Activated CD8-positive, alpha-beta T cell treated with anti-CD3 and anti-CD28 coated beads, Interleukin-2, amount 10 ng/mL, durations not matched to agents 7 days and 5 days (primary cell): ENCODE results near the gene KRTAP5-1. TPM values are rescaled to one million over a fixed set of nuclear protein-coding genes. Genes with fewer than 3 reads are reported as not detected.

Experiments
- total RNA-seq, 2 experiments: library from RNA; stranded (reverse); gene quantifications; one replicate each; pipeline ENCODE4 v1.2.3, GENCODE V29; 2021

The KRTAP5-1 gene
- total RNA-seq, 2 experiments from 2014 or later, result not detected

Other genes starting within 250 kb of the KRTAP5-1 start
- gene BRSK2, start 195.3 kb downstream of the KRTAP5-1 start, total RNA-seq, result under 1 TPM in 1 of 2 experiments, not detected in 1; 0.39 TPM
- 10 to 100 TPM; 29.3 to 31.6 TPM for gene MOB2, start 98.5 kb downstream of the KRTAP5-1 start, total RNA-seq
- gene DUSP8, start 13.0 kb downstream of the KRTAP5-1 start, total RNA-seq, result under 1 TPM; 0.13 TPM
- gene KRTAP5-2, start 13.0 kb upstream of the KRTAP5-1 start, total RNA-seq, result not detected
- not detected for gene KRTAP5-3, start 23.2 kb upstream of the KRTAP5-1 start, total RNA-seq
- not detected for gene KRTAP5-4, start 36.9 kb upstream of the KRTAP5-1 start, total RNA-seq
- gene KRTAP5-5, start 44.5 kb upstream of the KRTAP5-1 start, total RNA-seq, result not detected
- gene KRTAP5-6, start 111.9 kb upstream of the KRTAP5-1 start, total RNA-seq, result not detected
- 1 to 10 TPM in 1 of 2 experiments, under 1 TPM in 1; 0.63 to 1.0 TPM for gene IFITM10, start 165.3 kb upstream of the KRTAP5-1 start, total RNA-seq
- 100 to 1,000 TPM; 153 to 172 TPM for gene CTSD, start 178.6 kb upstream of the KRTAP5-1 start, total RNA-seq
- gene SYT8, start 249.7 kb upstream of the KRTAP5-1 start, total RNA-seq, result not detected